HG02610 (cell line): ENCODE measurements around the gene RAB8B.

Experiments
- ATAC-seq: cut with Tn5 transposase; IDR thresholded peaks from one replicate; pipeline ENCODE4 v1.9.1; 2021; ENCODE audit warnings: mild to moderate bottlenecking, moderate library complexity; ENCODE audit not compliant: unreplicated experiment

Gene RAB8B

DNA sequence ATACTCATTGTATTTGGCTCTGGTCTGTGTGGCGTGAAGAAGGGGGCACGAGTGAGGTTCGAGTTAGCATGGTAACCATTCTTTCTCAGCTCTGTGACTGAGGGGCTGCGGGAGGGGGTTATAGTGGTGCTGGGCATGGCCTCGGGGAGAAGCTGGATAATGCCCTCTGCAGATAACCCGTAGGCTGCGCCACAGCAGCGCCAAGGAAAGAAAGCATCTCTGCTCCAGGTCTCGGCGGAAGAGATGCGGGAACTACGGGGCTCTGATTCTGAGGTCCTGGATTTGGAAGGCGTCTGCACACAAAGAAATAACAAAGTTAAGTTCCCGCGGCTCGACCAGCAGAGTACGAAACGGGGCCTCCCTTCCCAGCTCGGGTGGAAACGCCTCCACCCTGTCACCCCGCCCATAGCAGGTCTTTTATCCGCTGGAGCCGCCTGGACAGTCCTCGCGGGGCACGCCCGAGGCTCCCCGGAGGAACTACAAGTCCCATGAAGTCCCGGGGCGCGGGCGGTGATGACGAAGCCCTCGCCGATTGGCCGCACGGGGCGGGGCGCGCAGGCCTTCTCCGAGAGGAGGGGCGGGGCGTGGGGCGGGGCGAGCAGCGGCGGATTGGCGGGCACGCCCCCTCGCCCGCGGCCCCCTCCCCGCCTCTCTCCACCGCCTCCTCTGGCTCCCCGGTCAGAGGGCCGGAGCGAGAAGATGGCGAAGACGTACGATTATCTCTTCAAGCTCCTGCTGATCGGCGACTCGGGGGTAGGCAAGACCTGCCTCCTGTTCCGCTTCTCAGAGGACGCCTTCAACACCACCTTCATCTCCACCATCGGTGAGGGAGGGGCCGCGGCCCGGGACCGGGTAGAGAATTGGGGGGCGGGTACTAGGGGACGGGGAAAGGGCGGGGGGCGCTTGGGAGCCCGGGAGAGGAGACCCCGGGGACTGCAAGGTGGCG is at the start of gene RAB8B:
RAB8B (plus strand) TSS at position 681 of the 946 bp plus-strand sequence; CDS start at position 700, 19 bp downstream.
- peak; percentile 73 for ATAC-seq

DNA sequence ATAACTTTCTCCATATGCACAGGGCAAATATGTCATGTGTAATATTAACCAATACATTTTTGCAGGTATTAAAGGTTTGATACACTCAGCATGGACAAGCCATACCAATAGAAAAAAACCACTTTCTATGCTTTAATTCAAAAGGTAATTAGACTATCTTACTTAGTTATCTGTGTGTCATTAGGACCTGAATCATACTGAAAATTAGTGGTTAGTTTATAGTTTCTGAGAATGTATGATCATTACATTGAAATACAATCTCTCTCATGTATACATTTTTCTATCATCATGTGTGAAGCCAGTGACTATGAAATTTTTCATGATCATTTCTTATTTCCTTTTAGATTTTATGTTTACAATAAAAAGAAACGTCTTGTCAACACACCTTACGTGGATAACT is 48.5 kb upstream of the RAB8B start:
- ATAC-seq: no peak

DNA sequence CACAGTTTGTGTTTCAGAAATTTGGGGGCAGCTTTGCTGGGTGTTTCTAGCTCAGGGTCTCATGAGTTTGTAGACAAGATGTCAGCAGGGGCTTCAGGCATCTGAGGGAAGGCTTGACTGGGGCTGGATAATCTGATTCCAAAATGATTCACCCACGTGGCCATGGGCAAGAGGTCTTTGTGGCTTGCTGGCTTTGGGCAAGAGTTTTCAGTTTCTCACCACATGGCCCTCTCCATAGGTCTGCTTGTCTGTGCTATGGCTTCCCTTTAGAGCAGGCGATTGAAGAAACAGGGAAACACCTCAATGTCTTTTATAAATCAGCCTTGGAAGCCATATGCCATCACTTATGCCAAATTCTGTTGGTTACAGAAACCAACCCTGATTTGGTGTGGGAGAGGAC is 44.0 kb upstream of the RAB8B start:
- ATAC-seq: no peak

DNA sequence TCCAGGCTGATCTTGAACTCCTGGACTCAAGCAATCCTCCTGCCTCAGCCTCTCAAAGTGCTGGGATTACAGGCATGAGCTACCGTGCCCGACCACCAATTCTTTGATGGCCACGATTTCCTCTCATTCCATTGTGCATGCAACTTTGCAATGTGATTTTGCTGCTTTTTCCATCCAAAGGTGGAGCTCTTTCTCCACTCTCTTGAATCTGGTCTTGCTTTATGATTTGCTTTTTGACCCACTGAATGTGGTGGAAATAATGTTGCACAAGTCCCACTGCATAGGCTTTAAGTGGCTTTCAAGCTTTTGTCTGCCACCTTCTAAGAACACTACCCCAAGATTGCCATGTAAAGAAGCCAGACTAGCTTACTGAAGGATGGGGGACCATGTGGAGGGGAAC is 42.7 kb upstream of the RAB8B start:
- no peak for ATAC-seq

DNA sequence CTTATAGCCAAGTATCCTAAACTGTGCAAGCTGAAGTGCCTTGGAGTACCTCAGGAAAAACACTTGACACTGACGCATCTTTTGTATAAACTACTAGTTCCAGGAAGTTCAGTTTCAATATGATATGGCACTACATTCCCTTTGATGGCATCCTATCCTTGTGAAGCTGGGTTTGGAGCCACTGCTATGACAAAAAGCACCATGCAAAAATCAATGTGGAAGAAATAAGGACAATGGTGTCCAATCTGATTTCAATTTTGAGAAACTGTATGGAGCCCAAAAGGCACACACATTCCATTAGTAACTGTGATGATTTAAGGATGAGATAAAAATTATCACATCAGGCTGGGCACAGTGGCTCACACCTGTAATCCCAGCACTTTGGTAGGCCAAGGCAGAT is 37.7 kb upstream of the RAB8B start:
- ATAC-seq: no peak

DNA sequence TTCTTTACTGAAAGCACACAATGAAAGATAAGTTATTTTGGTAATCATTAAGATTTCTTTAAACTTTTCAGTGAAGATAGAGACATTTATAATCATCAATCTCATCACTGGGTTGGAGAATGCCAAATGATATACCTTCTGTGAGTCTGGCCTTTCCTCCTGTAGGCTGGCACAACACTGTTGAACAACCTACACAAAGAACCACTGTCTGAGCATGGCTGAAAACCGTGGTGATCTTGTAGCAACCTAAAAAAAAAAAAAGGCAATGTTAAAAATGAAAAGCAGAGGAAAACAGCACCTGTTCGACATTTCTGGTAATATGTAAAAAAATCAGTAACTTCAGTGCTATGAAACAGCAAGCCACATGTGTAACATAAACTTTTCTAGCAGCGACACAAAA is 33.9 kb upstream of the RAB8B start:
- ATAC-seq: no peak

DNA sequence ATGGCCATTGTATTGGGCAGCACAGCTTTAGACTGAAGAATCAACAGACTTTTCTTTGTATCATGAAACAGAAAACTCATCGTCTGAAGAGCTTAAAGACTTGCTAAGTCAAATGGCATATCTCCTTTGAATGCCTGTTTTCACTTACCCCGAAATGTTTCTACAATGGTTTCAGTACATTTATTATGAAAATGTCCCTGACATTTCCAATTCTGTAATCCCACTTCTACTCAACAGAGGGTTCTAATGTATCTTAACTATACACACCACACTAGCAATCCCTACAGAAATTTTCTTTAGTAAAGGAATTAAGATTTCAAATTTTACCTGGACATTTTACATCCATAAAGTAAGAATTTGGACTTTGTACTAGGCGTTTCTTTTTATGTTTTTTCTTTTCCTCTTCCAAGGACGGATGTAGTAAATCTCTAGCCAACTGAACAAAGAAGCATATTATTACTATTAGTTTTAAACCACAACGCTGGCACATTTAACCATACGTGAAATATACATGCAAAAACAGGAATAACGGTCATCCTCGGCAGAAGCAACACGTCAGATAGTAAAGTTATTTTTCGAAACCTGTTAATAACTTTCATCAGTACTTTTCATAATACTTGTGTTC is 33.2 kb upstream of the RAB8B start:
- ATAC-seq: no peak

DNA sequence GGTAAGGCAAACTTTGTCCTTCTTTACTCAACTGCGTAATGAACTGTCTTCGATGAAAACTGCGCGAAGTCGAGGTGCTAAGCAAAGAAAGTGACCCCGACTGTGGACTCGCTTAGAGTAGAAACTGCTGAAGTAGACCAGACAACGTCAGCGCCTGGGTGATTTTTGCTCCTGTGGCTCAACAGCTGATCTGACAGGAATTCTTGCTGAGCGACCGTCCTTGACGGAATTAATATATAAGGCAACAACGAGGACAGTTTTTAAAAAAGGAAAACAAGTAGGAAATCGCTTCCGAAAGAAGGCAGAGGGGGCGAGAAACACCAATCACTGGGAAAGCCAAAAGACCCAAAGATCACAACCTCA is 32.7 kb upstream of the RAB8B start:
- no peak for ATAC-seq

DNA sequence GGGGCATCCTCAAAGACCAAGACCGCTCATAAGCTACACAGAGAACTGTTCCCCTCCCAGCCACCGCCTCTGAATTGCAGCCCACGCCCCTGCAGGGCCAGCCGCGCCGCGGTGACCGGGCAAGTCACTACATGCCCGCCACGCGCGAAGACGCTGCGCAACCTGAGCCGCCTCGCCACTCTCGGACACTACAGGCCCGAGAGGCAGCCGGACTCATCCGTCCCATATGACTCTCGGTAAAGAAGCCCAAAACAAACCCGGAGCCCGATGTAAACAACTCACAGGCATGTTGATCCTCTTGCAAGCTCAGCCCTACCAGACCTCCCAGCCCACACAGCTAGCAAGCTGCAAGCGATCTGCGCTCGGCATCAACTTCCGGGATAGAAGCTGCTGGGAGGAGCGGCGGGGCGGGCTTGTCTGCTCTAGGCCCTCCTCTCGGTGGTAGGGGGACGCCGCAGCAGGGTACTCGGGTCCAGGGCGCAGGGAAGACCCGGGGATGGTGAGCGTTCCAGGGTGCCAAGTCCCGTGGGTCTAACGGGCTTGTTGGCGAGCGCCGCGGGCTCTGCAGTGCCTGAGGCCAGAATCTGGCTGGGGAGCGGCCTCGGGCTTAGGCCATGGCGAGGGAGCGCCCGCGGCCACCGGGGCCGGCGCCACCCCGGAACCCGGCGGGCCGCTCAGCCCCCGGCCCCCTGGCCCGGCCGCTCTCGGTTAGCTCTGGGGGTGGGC is 32.1 kb upstream of the RAB8B start, which contains the start of gene RPS27L:
RPS27L (minus strand) TSS at position 360 of the 726 bp plus-strand sequence; CDS start at position 288, 72 bp downstream.
- peak; percentile 88 for ATAC-seq

DNA sequence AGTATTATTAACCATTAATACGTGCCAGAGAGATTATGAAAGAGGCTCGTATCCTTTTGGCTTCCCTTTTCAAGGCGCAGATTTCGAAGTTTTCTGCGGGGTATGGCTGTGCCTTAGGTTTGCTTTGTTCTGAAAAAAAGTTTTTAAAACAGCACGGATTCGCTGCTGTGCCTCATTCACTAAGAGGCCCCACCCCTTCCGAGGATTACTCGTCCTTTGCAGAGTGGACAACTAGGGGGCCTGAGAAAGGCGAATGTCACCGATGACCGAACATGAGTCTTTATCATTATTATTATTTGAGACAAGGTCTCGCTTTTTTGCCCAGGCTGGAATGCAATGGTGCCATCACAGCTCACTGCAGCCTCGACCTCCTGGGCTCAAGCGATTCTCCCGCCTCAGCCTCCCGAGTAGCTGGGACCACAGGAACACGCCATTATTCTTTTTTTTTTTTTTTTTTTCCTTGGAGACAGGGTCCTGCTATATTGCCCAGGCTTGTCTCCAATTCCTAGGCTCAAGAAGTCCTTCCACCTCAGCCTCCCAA is 31.4 kb upstream of the RAB8B start:
- ATAC-seq: no peak

DNA sequence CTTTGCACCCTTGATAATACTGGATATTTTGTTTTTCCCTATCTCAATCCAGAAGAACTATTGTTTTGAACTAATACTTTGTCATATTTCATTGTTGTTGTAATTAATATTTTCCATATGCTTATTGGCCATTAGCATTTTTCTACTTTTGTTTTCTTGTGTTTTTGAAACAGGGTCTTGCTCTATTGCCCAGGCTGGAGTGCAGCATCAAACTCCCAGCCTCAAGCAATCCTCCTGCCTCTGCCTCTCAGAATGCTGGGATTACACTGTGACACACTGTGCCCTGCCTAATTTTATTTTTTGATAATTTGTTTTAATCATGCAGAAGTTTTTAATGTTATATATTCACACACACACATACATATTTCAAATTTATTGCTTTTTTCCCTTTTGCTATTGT is 28.8 kb upstream of the RAB8B start:
- ATAC-seq: no peak

DNA sequence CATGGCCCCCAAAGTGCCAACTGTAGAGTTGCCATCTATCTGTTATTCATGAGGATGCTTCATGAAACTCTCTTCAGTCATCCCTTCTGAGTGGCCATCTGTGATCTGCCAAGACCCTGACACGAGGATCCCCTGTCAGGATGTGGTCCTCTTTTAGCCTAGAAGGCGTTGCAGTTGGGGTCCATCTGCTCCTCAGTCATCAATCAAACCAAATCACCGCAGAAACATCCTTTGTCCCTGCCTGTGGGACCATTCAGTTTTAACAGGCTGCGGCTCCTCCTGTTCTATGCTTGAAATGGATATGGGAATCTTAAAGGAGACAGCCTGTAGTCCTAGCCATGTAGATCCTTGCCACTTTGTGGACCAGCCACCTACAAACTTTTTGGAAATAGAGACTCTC is 26.2 kb upstream of the RAB8B start:
- ATAC-seq: no peak

DNA sequence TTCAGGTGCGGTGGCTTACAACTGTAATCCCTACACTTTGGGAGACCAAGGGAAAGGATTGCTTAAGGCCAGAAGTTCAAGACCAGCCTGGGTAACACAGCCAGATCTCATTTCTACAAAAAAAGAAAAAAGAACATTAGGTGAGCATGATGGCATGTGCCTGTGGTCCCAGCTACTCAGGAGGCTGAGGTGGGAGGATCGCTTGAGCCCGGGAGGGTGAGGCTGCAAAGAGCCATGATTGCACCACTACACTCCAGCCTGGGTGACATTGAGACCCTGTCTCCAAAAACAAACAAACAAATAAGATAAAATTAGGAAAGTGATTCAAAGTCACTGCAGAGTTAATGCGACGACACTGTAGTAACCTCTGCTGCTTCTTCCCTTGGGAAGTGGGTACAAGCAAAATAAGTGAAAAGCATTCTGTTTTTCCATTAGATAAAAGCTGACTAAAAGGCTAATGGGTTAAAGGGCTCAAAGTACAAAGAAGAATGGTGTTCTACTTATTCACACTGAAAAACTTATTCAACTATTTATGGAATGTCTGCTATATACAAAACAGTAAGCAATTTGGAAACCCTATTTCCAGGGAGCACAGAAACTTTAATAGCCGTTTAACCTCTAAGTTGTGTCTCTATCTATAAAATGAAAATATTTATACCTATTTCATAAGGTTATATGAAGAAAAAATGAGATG is 24.1 kb upstream of the RAB8B start:
- no peak for ATAC-seq

DNA sequence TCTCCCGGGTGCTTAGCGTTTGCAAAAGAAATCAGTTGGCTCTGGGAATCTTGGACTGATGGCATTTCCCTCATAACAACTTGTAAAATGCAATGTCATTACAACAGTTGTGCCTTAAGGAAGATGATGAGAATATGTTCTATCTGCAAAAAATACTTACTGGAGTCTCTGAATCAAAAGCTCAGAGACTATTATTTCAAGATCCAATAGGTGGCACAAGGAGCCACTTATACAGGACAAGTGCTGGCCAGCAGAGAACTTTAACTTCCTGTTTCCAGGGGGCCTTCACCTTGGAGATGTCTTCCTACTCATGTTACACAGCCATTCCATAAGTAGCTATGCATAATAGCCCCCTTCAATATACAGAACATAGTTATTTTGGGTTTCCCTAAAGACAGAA is 23.2 kb upstream of the RAB8B start:
- ATAC-seq: no peak

DNA sequence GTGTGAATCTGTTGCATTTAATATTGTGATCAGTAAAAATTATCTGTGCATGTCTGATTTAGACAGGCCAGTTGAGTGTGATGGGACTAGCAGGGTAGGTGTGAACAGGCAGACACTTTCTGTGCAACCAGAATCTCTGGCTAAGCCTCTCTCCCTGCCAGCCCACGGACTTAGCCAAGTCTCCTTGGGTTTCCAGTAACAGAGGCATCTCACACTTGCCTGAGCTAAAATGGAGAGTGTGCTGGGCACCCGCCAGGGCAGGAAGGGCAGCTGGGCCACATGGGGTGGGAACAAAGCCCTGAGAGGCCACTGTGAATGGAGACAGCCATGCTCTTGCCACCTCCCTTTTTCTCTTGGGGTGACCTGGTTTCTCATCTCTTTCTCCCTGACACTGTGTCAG is 19.6 kb upstream of the RAB8B start:
- ATAC-seq: no peak

DNA sequence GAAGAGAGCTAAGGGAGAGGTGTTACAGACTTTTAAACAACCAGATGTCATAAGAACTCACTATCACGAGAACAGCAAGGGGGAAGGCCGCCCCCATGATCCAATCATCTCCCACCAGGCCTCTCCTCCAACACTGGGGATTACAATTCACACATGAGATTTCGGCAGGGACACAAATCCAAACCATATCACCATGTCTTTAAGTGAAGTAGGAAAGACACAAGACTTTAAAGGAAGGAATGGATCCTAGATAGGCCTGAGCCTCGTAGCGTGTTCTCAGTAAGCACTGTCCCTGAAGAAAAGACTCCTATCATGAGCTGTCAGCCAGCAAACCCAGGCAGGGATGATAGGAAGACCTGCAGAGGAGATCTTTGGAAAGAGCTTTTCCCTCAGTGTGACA is 17.0 kb upstream of the RAB8B start:
- no peak for ATAC-seq

DNA sequence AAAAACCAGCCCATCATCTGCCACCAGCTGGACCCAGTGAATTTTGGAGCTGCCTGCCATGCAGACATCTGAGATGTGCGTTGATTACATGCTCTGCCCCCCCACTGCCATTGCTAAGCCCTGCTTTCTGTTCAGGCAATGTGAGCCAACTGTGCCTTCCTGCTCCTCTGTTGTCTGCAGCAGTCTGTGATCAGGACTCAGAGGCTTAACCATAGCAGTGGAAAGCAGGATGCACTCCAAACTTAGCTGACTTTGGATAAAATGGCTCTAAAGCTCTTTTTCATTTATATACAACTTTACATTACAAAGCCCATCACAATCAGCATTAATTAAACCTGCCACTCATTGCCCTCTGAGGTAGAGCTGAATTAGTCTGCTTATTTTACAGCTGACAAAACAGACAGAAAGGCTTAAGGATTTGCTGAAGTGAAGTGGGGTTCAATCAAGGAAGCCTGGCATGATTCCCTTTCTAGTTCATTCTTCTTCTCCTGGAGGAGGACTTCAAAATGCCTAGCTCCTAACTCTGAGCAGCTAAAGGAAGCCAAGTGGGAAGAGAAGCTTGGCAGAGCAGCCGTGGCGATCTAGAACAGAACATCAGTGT is 16.5 kb upstream of the RAB8B start:
- ATAC-seq: no peak

DNA sequence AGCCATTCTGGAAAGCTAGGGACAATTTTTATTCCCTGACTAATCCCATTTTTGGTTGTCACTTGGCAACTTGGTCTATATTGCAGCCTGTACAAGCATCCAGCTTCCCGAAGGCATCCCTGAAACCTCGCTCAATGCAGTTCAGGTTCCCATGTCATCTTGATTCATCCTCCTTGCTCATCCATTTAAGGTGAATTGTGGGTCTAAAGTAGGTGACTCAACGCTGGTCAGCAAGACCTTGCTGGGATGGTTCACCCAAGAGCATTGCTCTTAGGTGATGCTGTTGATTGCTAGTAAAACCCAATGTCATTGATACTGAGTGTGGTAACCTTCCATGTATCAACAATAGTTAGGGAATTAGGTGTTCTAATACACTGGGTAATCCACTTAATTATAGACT is 13.1 kb upstream of the RAB8B start:
- no peak for ATAC-seq

DNA sequence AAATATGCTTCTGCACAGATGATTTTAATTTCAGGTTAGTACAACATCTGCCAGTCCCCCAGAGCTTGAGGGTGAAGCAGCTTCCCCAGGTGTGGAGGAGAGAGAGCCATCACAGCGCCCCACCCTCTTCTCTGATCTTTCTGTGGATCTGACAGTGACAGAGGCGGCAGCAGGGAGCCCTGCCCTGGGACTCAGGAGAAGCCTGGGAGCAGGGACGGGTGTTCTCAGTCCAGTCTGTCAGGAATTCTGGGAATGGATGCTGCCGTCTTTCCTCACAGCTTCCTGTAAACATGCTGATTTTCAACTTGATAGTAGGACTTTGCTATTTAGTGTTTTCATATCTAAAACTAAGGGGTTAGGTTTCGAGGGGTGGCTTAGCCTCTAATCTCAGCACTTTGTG is 11.4 kb upstream of the RAB8B start:
- no peak for ATAC-seq

DNA sequence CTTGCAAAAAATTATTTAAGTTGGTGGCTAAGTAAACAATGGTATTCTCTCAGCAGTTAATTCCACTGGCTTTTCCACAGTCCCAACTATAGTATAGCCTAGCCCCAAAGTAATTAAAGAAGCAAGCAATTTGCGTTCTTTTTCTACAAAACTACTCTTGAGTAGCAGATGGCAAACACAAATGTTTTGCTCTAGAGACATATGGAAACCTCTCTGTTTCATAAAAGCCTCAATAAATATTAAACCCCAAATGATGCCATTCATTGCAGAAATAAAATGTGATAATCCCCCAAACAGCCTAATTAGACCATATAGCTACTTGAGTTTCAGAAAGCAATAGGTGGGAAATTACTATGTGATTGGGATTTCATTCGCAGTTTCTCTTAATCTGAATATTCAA is 8.7 kb upstream of the RAB8B start:
- ATAC-seq: no peak
